Non-pigmented ciliary epithelial cell (primary cell): ENCODE results near the gene MPP2.
"Not testable (repeated sequence)": the region's sequence is repeated elsewhere in the genome, so short reads cannot be mapped to it uniquely, and the experiment has no call there.

Source experiments
- DNase-seq: peaks from one replicate; pipeline ENCODE4 v3.0.0-alpha.2; 2010; ENCODE audit warnings: low read depth

Gene MPP2, protein sequence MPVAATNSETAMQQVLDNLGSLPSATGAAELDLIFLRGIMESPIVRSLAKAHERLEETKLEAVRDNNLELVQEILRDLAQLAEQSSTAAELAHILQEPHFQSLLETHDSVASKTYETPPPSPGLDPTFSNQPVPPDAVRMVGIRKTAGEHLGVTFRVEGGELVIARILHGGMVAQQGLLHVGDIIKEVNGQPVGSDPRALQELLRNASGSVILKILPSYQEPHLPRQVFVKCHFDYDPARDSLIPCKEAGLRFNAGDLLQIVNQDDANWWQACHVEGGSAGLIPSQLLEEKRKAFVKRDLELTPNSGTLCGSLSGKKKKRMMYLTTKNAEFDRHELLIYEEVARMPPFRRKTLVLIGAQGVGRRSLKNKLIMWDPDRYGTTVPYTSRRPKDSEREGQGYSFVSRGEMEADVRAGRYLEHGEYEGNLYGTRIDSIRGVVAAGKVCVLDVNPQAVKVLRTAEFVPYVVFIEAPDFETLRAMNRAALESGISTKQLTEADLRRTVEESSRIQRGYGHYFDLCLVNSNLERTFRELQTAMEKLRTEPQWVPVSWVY

DNA sequence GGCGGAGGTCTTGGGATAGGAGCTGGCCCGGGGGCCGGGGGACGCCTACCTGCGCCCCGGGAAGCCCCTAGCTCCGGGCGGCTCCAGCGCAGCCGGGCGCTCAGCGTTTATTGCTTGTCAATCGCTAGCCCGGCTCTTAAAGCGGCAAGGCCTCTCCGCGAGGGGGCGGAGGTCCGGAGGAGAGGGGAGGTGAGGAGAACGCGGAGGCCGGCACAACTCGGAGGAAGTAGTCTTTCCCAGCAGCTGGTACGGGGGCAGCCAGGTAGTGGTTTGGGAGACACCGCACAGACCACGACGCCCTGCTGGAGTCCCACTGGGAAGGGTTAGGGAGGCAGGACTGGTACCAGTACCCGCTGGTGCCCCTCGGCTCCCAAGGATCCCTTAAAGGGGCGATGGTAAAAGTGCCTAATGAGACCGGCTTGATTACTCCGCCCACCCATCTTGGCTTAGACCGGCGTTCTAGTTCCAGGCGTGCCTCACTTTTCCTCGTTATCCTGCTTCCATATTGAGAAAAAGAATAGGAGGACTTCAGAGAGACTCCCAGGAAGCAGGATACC is at the start of gene MPP2:
MPP2 (minus strand) TSS at position 112 of the 557 bp plus-strand sequence. CDS start 3,076 bp downstream, outside the sequence.
- DNase-seq: no peak

DNA sequence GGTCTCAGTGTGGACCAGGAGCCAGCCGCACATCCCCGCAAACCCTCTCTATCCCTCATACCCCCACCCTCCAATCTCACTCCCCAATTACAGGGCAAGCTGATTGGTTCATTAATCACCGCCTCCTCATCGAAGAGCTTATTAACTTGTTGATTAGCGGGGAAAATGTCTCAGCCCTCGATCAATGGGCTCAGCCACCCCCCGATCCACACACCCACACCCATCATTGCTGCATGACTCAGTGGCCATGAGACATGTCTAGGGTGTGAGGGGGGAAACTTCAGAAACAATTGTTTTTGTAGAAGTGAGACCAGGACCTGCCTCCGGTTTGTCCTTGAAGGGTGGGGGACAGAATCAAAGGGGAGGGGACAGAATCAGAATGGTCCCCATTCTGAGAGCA is 48.9 kb upstream of the MPP2 start:
- DNase-seq: no peak

DNA sequence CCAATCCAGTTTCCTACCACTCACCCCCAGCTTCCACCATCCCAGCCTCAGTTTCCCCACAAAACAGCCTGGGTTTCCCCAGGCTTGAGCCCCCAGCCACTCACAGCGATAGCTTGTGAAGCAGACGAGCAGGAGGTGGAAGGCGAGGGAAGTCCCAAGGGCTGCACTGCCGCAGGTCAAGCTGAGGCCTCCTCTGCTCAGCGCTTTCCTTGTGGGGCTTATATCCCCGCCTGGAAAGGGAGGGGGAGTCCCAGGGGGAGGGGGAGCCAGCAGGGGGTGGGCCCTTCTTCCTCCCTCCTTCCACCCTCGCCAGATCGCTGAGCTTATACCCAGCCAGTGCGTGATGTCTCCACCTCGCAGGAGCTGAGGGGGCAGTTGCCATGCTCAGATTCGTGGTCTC is 46.4 kb upstream of the MPP2 start, which contains the start of gene PYY:
PYY (minus strand) TSS at position 195 of the 400 bp plus-strand sequence. CDS start 457 bp downstream, outside the sequence.
- no peak for DNase-seq

DNA sequence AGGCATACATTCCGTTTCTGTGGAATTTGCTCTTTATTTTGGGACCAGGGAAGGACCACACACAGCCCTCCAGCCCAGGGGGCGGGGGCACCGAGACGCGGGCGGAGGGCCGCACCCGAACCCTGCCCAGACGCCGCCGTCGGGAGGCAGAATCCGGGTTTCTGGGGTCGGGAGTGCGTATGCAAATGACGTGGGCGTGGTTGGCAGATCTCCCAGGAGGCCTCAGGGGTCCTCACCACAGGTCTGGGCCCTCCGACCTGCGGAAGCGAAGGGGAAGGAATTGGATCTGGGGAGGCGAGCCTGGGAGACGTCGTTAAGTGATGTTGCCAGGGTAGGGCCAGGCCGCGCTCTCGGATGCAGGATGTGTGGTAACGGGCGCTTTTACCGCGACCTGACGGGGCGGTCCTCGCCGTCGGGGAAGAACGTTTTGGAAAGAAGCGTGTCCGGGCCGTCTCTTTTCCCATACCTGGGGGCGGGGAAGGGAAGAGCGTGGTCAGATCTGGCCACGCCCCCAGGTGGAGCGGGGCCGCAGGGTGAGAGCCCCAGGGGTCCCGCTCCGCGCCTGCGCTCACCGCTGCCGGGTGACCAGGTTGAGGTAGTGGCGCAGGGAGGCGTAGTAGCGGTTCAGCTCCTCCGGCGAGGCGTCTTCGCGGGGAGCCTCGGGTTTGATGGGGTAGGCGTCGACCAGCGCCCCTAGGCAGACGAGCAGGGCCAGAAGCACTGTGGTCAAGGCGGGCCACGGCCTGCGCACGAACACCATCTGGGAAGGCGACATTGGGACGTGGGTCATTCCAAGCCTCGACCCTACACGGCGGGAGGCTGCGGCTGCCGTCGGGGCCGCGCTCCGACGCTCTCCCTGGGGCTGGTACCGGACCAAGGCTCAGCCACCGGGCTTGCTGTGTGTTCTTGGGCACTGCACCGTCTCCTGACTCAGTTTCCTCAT is 45.7 kb upstream of the MPP2 start:
- DNase-seq: no peak

DNA sequence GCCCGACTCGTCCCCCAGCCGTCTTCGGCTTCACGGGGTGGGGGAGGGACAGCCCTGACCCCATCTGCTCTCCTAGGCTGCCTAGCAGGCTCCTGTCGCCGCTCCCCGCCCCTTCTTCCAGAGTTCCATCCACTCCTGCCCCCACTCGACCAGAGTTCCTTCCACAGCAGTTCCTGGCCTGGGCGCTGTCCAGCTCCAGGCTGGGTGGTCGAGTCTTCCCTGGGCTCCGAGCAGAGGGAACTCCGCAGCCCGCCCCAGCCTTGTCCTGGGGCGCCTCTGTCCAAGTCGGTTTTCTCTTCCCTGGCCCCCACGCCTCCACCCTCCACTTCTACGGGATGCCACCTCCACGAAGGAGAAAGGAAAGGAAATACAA is 45.0 kb upstream of the MPP2 start:
- DNase-seq: no peak

DNA sequence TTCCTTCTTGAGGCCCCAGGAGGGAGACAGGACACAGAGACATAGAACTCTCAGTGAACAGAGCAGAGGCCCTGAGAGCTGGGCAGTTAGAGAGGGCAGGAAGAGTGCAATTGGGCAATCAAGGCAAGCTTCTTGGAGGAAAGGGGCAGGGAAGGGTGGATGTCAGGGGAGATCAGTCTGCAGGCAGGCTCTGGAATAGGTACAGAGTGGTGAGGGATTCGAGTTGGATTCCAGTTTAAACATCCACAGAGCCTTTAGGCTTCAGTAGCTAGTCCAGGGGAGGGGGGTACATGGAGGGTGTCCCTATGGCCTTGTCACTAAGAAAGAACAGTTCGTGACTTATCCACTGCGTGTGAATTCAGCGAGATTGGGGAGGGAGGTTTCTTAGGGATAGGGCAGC is 44.4 kb upstream of the MPP2 start:
- no peak for DNase-seq

DNA sequence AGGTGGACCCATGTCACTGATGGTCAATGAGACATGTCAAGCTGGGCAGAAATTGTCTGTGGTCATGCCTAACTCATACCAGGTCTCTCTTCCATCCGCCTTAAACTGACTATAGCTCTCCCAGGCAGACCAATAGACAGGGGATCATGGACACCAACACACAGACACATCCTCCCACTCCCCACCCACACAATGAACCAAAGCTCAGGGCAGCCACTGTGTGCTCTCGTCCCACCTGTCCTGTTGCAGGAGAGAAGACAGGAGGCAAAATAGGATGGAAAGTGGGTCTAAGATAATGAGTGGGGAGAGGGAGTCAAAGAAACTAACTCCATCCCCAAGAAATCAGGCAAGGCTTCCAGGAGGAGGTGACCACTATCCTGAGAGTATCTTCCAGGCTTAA is 43.2 kb upstream of the MPP2 start:
- no peak for DNase-seq

DNA sequence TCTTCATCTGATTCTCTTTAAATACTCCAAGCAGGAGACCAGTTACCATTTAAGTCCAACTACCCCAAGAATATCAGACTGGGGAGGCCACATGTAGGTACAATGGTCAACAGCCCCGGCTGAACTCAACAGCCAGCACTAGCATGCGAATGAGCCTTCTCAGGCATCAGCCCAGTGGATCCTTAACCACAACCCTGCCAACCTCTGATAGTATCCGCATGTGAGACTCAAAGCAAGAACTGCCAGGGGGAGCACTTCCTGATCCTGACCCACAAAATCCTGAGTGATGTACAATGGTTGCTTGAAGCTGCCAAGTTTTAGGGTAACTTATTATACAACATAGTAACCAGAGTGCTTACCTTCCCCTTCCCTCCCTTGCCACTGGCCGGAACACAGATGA is 42.4 kb upstream of the MPP2 start:
- no peak for DNase-seq

DNA sequence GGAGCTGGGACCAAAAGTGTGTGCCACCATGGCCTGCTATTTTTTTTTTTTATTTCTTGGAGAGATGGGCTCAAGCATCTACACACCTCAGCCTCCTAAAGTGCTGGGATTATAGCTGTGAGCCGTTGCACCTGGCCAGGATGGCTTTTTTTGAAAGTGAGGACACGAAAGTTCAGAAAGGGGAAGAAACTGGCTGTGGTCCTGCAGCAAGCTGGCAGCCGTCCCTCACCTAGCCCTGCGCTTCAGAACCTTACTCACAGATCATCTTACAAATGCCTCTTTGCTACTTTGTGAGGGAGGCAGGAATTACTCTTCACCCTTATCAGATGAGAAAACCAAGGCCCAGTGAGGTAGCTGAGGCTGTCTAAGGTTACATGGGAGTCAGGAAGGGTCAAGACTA is 39.4 kb upstream of the MPP2 start:
- DNase-seq: no peak

DNA sequence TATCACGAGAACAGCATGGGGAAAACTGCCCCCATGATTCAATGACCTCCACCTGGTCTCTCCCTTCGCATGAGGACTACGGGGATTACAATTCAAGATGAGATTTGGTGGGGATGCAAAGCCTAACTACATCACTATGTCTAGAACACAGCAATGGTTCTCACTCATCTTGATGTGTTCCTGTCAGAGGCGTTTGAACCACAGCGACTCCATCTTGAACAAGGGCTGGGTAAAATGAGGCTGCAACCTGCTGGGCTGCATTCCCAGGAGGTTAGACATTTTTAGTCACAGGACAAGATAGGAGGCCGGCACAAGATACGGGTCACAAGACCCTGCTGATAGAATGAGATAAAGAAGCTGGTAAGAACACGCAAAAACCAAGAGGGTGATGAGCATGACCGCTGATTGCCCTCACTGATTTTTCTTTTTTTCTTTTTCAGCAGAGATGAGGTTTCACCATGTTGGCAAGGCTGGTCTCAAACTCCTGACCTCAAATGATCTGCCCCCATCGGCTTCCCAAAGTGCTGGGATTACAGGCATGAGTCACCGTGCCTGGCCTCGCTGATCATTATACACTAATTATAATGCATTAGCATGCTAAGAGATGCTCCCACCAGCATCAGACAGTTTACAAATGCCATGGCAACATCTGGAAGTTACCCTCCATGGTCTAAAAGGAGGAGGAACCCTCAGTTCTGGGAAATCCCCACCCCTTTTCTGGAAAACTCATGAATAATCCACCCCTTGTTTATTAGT is 37.9 kb upstream of the MPP2 start:
- DNase-seq: no peak

DNA sequence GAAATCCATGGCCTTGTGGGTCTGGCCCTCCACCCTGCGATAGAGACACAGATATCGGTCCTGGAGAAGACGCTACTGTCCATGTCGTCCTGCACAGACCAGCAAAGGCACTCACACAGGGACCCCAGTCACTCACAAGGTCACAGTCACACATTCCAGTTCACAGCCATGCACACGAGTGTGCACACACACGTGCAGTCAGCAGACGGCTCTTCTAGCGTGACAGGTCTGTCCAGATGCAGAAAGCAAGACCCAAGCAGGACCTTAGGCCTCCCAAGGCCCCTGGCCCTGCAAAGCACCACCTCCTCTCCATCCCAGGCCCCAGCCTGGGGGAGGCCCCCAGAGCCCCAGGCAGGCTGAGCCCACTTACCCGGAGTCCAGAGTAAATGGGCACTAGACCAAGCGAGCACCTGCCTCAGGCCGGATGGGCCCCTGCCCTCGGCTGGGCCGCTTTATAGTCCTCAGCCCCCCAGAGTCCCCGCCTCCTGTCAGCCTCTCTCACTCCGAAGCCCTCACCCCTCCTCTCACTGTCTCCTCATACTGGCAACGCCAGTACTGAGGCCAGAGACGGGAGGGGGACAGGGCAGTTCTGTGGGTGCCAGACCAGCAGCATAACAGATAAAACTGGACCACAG is 34.8 kb upstream of the MPP2 start, which contains the start of gene PPY:
PPY (minus strand) TSS at position 426 of the 635 bp plus-strand sequence. CDS start 822 bp downstream, outside the sequence.
- DNase-seq: no peak

DNA sequence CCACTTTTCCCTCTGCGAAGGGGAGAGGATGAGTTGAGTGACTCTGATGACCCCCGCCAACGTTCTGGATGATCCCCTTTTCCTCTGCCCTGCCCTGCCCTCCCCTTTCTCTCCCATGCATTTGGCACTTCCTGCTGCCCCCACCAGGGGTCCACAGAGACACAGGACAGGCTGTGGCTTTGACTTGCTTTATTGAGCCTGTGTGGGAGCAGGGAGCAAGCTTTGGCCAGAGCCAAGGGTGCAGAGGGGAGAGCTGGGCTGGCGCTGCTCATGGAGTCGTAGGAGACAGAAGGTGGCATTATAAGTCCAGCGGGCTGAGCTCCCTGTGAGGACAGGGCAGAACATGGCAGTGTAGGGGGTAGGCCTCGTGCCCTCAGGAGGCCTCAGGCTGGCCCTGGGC is 33.3 kb upstream of the MPP2 start:
- DNase-seq: no peak

DNA sequence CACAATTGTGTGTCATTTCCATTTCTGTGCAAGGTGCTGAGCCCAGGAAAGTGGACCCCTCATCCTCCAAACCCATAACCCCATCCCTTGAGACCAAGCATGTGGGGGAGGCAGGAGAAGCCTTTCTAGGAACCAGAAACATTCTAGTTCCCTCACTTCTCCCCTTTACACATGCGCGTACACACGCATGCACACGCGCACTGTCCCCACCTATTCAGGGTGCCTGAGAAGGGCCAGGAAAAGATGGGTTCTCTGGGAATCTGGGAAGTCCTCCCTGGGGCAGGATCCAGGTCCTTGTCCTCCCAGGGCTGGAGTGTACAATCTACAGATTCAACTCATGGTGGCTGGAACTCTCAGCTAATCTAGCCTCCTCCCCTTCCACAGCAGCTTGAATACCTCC is 32.5 kb upstream of the MPP2 start:
- no peak for DNase-seq

DNA sequence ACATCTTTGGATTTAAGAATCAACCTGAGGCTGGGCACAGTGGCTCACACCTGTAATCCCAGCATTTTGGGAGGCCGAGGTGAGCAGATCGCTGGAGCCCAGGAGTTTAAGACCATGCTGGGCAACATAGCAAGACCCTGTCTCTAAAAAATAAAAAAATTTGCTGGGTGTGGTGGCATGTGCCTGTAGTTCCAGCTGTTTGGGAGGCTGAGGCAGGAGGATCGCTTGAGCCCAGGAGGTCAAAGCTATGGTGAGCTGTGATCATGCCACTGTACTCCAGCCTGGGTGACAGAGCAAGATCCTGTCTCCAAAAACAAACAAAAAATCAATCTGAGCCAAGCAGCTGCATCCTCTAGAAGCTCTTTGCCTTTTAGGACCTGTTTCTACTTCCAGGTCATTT is 32.1 kb upstream of the MPP2 start:
- not testable (repeated sequence) for DNase-seq

DNA sequence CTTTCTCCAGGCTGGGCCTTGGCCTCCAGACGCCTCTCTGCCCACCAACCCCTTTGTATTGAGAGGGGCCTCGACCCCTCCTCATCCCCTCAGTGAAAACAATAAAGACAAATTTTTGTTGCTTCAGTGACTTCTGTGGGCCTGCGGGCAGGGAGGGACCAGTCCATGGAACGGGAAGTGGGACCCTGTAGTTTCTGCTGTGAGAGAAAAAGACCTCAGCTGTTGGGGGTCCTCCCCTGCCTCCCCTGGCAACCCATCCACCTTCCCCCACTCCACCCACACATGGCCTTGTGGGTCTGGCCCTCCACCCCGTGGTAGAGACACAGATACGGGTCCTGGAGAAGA is 31.5 kb upstream of the MPP2 start:
- no peak for DNase-seq

DNA sequence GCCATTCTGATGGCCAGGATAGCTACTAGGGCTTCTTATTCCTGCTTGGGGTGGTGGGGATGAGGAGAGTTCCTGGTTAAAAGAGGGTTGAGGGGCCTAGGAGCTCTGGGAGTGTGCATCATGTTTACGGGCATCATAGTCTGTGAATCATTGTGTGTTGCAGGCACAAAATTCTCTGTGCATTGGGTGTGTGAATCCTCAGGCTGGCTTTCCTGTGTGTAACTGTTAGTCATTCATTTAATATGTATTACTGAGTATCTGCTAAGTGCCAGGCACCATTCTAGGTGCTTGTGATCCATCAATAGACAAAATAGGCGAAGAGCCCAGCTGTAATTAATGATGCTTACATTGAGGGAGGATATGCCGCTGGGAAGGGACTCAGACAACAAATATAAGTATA is 29.1 kb upstream of the MPP2 start:
- DNase-seq: no peak

DNA sequence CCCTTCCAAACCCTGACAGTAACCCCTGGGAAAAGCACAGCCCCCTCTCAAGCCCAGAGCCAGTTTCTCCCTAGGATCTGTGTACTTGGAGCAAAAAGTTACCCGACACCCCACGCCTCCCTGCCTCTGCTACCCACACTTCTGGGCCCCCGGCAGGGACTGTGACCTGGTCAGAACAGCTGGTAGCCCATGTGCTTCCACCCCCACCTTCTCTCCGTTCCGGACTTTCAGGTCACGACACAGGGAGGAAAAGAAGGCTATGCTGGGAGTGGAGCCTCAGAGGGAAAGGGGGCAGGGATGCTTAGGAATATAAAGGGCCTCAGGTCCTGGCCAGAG is 28.6 kb upstream of the MPP2 start:
- no peak for DNase-seq

DNA sequence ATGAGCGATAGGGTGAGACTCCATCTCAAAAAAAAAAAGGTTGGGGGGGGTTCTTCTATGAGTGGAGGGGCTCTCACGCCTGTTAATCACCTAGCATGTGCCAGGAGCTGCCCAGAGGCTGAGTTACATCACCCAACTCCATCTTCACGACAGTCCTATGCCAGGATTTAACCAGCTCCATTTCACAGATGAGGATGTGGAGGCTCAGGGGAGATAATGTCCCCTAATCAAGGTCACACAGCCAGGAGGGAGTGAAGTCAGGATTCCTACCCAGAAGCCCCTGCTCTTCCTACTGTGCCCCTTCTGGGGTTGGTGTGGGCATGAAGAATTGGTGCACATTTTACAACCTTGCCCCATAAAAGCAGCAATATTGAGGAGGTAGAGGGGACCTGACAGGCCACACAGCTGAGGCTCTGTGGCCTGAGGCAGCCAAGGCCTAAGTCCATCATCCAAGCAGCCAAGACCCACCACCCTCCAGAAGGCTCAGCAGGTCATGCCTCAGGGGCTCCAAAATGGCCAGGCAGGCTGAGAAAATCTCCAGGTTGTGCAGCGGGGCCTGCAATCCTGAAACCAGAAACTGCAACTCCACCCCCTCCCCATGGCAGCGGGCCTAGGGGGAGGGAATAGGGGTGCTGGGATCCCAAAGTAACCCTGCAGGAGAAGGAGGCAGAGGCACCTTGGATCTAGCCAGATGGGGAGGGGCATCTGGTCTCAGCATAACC is 28.0 kb upstream of the MPP2 start:
- no peak for DNase-seq

DNA sequence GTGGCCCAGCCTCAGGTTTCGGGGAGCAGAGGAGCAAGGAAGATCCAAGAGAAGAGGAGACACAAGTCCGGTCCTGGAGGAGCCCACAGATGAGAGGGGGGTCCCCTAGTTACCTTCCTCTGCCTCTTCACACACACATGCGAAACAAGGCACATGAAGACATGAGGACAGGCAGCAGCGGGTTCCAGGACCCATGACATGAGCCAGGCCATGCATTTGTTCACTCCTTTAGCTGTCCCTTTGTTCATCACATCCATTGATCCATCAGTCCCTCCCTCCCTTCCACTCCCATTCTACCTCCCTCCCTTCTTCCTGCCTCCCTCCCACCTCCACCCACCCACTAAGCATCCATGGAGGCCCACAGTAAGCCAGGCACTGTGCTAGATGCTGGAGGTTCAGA is 25.6 kb upstream of the MPP2 start:
- DNase-seq: no peak

DNA sequence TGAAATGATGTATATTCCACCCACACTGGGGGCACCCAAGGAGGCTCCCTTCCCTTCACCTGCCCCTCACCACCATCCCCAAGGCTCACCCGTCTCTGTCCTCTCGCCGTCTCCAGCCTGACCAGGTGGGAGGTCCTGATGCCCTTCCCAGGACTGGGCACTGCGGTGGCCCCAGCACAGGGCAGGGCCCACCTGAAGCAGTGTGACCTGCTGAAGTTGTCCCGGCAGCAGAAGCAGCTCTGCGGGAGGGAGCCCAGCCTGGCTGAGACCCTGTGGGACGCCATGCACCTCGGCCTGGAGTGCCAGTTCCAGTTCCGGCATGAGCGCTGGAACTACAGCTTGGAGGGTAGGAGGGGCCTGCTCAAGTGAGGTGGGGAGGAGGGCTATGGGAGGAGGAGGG is 25.0 kb upstream of the MPP2 start:
- no peak for DNase-seq
